ENCODE measurements around the gene SPSB2.

The SPSB2 gene

GRCh38 chr12:6834873-6835272, 38.2 kb downstream of the SPSB2 start:
- TF ChIP-seq ZNF76 (tag by site-specific recombination; IDR thresholded peaks at IDR 0.05; ENCODE audit: borderline replicate concordance, low read depth), result peak; percentile 66
- TF ChIP-seq ZNF600 (tag by site-specific recombination; IDR thresholded peaks at IDR 0.05), result no peak
- H3K4me1 ChIP-seq (ENCODE audit: control insufficient read depth, insufficient read depth, low read length), result no peaks in the 10 kb centered on the region
- no peak overlapping the region for H3K4me3 ChIP-seq (ENCODE audit: low read depth, low read length)
- POLR2A ChIA-PET, result interaction anchor here (1.1 to 3.3 kb wide), 4 partner anchors 9 to 111 kb away, joined by 8 to 17 read pairs (median 11); partner anchors contain the start of genes CDCA3, COPS7A, MLF2 and USP5
- no peak overlapping the region for H3K27ac ChIP-seq (ENCODE audit: extremely low read depth, low read depth, low read length)
- CTCF ChIA-PET, result interaction anchor here (0.6 to 7.4 kb wide), 12 partner anchors 10 to 167 kb away, joined by 3 to 75 read pairs (median 6); partner anchors contain the start of genes CDCA3, MLF2 and USP5
- H3K9me3 ChIP-seq (ENCODE audit: control insufficient read depth, insufficient read depth, low read depth, low read length), result no peaks in the 10 kb centered on the region
- peaks cover 17 to 91% of the 10 kb centered on the region in 2 experiments for H3K36me3 ChIP-seq (ENCODE audit: control insufficient read depth in 2 of 2, insufficient read depth in 1 of 2, low read length in 2 of 2)

GRCh38 chr12:6834254-6834653, 38.8 kb downstream of the SPSB2 start:
- TF ChIP-seq MEIS1 (CRISPR knock-in tag; IDR thresholded peaks at IDR 0.05; ENCODE audit: borderline replicate concordance) (no peak), PRDM4 (tag by site-specific recombination; IDR thresholded peaks at IDR 0.05) (peak; percentile 55; the same call in 1 of the 2 replicates)
- Histone ChIP-seq H3K4me1 (ENCODE audit: control insufficient read depth, insufficient read depth, low read length) (no peaks in the 10 kb centered on the region), H3K9me3 (ENCODE audit: control insufficient read depth, insufficient read depth, low read depth, low read length) (no peaks in the 10 kb centered on the region), H3K27ac (ENCODE audit: extremely low read depth, low read depth, low read length) (no peak overlapping the region), H3K36me3 (ENCODE audit: control insufficient read depth in 2 of 2, insufficient read depth in 1 of 2, low read length in 2 of 2) (peaks cover 17 to 86% of the 10 kb centered on the region in 2 experiments), H3K4me3 (ENCODE audit: low read depth, low read length) (no peak overlapping the region)
- POLR2A ChIA-PET, result interaction anchor here (1.1 to 3.3 kb wide), 4 partner anchors 9 to 110 kb away, joined by 8 to 17 read pairs (median 11); partner anchors contain the start of genes CDCA3, COPS7A, MLF2 and USP5
- CTCF ChIA-PET, result interaction anchor here (0.6 to 7.4 kb wide), 11 partner anchors 9 to 410 kb away, joined by 3 to 75 read pairs (median 6); partner anchors contain the start of genes CDCA3, MLF2 and USP5

GRCh38 chr12:6833189-6833890, 39.8 kb downstream of the SPSB2 start:
- Histone ChIP-seq H3K36me3 (ENCODE audit: control insufficient read depth in 2 of 2, insufficient read depth in 1 of 2, low read length in 2 of 2) (peaks cover 17 to 77% of the 10 kb centered on the region in 2 experiments), H3K9me3 (ENCODE audit: control insufficient read depth, insufficient read depth, low read depth, low read length) (no peaks in the 10 kb centered on the region), H3K4me1 (ENCODE audit: control insufficient read depth, insufficient read depth, low read length) (no peaks in the 10 kb centered on the region), H3K4me3 (ENCODE audit: low read depth, low read length) (no peak overlapping the region), H3K27ac (ENCODE audit: extremely low read depth, low read depth, low read length) (no peak overlapping the region)
- POLR2A ChIA-PET, result interaction anchor here (1.2 to 3.0 kb wide), 3 partner anchors 12 to 80 kb away, joined by 4 to 17 read pairs (median 9); partner anchors contain the start of genes CDCA3, GPR162 and USP5
- CTCF ChIA-PET, result interaction anchor here (0.6 to 7.4 kb wide), 9 partner anchors 8 to 409 kb away, joined by 3 to 75 read pairs (median 8); partner anchors contain the start of genes CDCA3, MLF2, SPSB2 and USP5
- TF ChIP-seq ZNF701 (tag by site-specific recombination; IDR thresholded peaks at IDR 0.05) (no peak), BCL11B (tag by site-specific recombination; IDR thresholded peaks at IDR 0.05; ENCODE audit: low read depth) (no peak), INSM2 (tag by site-specific recombination; IDR thresholded peaks at IDR 0.05) (no peak), ZNF704 (tag by site-specific recombination; IDR thresholded peaks at IDR 0.05) (no peak), ZNF121 (tag by site-specific recombination; IDR thresholded peaks at IDR 0.05) (no peak), ZBTB26 (tag by site-specific recombination; optimal IDR thresholded peaks at IDR 0.05) (no peak), ZBTB6 (tag by site-specific recombination; IDR thresholded peaks at IDR 0.05) (no peak), REST (tag by site-specific recombination; IDR thresholded peaks at IDR 0.05) (no peak), ZNF398 (tag by site-specific recombination; IDR thresholded peaks at IDR 0.05) (no peak), ZNF2 (tag by site-specific recombination; IDR thresholded peaks at IDR 0.05) (no peak)
